CD8-positive, alpha-beta memory T cell (primary cell): ENCODE results near the gene ACER2. TPM values are rescaled to one million over a fixed set of nuclear protein-coding genes. Genes with fewer than 3 reads are reported as not detected.

Experiments used
- CTCF ChIA-PET: fragments of 350-600 bp; sonication (Branson Sonifier 250); formaldehyde crosslinking; loops from one replicate; lab custom pipeline; 2021; ENCODE audit warnings: antibody characterized with exemption; lab: Charles Lee
- POLR2A ChIA-PET: fragments of 350-600 bp; sonication (Branson Sonifier 250); formaldehyde crosslinking; loops from one replicate; lab custom pipeline; 2021; ENCODE audit warnings: antibody characterized with exemption; lab: Charles Lee
- DNase-seq, 5 donors: peaks; one replicate each; pipeline versions ENCODE4 v3.0.0 to v3.0.0-alpha.2; 2020 to 2022; ENCODE audit warnings: mixed read lengths in 1 of 5
- H3K27ac ChIP-seq: one replicate; pipeline ENCODE4 v1.7.0; 2013; ENCODE audit warnings: low read depth, mild to moderate bottlenecking, low read length, moderate library complexity
- H3K27me3 ChIP-seq: 2 replicates; pipeline ENCODE4 v1.7.0; 2013; ENCODE audit warnings: low read length, mild to moderate bottlenecking; ENCODE audit not compliant: insufficient read depth, poor library complexity, severe bottlenecking
- H3K36me3 ChIP-seq: 2 replicates; pipeline ENCODE4 v1.7.0; 2013; ENCODE audit warnings: mild to moderate bottlenecking, low read length, moderate library complexity; ENCODE audit not compliant: insufficient read depth
- H3K4me1 ChIP-seq: 2 replicates; pipeline ENCODE4 v1.7.0; 2013; ENCODE audit warnings: mild to moderate bottlenecking, low read length, moderate library complexity; ENCODE audit not compliant: insufficient read depth
- H3K4me3 ChIP-seq: 2 replicates; pipeline ENCODE4 v1.7.0; 2013; ENCODE audit warnings: mild to moderate bottlenecking, low read length
- H3K9me3 ChIP-seq: 2 replicates; pipeline ENCODE4 v1.7.0; 2013; ENCODE audit warnings: mild to moderate bottlenecking, low read length
- H3K27ac Mint-ChIP-seq, 8 donors: one replicate each; pipeline ENCODE4 v1.8.0; 2020 to 2021; ENCODE audit warnings: mixed read lengths in 8 of 8, mild to moderate bottlenecking in 6 of 8, inconsistent platforms in 3 of 8, moderate library complexity in 3 of 8
- H3K27me3 Mint-ChIP-seq, 2 donors: one replicate each; pipeline ENCODE4 v1.8.0; 2020 to 2021; ENCODE audit warnings: mixed read lengths in 2 of 2, mild to moderate bottlenecking in 1 of 2, moderate library complexity in 1 of 2
- H3K36me3 Mint-ChIP-seq, 3 donors: one replicate each; pipeline ENCODE4 v1.8.0; 2020 to 2021; ENCODE audit warnings: mixed read lengths in 3 of 3, inconsistent platforms in 1 of 3, mild to moderate bottlenecking in 1 of 3
- H3K4me1 Mint-ChIP-seq, 3 donors: one replicate each; pipeline ENCODE4 v1.8.0; 2020 to 2021; ENCODE audit warnings: mixed read lengths in 3 of 3, inconsistent platforms in 1 of 3, mild to moderate bottlenecking in 1 of 3
- H3K4me3 Mint-ChIP-seq, 7 donors: one replicate each; pipeline ENCODE4 v1.8.0; 2020 to 2021; ENCODE audit warnings: mixed read lengths in 7 of 7, mild to moderate bottlenecking in 6 of 7, moderate library complexity in 4 of 7, inconsistent platforms in 2 of 7
- H3K9me3 Mint-ChIP-seq, 5 donors: one replicate each; pipeline ENCODE4 v1.8.0; 2020 to 2022; ENCODE audit warnings: mixed read lengths in 5 of 5, mild to moderate bottlenecking in 3 of 5, moderate library complexity in 2 of 5, inconsistent platforms in 1 of 5
- polyA plus RNA-seq: library from polyadenylated mRNA; unstranded; fragments of 300-500 nt; fragmentation: Illumina TruSeq; gene quantifications from one replicate; pipeline ENCODE4 v1.2.3, GENCODE V29; 2021
- total RNA-seq, 2 experiments: library from RNA; stranded (reverse); gene quantifications; one replicate each; pipeline ENCODE4 v1.2.3, GENCODE V29; 2021

Gene ACER2
- total and polyA plus RNA-seq, 3 experiments from 2014 or later: 0.38 to 3.0 (median 2.7) TPM

DNA sequence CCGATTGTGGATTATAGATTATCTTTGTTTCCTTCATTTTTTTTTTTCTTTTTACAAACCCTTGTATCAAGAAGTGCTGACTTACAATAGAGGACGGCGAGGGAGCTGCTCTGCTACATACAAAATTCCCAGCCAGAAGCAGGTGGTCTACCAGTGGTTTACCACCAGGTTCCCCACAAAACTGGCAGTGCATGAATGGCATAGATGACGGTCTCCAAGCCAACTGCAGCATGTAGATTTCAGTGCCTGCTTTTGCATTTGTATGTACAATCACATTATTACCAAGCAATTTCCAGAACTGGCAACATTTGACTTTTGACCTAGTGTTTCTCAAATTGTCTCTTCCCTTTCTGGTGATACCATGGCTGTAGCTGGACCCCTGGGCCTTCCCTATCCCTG lies 84.0 kb downstream of the ACER2 start:
- no peak overlapping the region for H3K4me3 ChIP-seq
- Mint-ChIP-seq H3K36me3 (no peaks in the 10 kb centered on the region), H3K4me1 (peaks cover 10 to 14% (median 13%) of the 10 kb centered on the region in 3 donors), H3K27ac (no peak overlapping the region), H3K9me3 (no peaks in the 10 kb centered on the region), H3K4me3 (peak overlapping the region in 4 of 7 donors; percentile 44 to 59 (median 50)), H3K27me3 (peaks cover 21 to 33% of the 10 kb centered on the region in 2 donors)
- H3K9me3 ChIP-seq: no peaks in the 10 kb centered on the region
- POLR2A ChIA-PET: interaction anchor here (0.5 kb wide), 1 partner anchor 545 kb away, joined by 3 read pairs; no protein-coding TSS in a partner anchor
- H3K27me3 ChIP-seq: no peaks in the 10 kb centered on the region
- H3K27ac ChIP-seq: no peak overlapping the region
- no peak for DNase-seq
- no peaks in the 10 kb centered on the region for H3K36me3 ChIP-seq
- peaks cover 6% of the 10 kb centered on the region for H3K4me1 ChIP-seq
- CTCF ChIA-PET: interaction anchor here (2.9 kb wide), 1 partner anchor 28 kb away, joined by 12 read pairs; no protein-coding TSS in a partner anchor

DNA sequence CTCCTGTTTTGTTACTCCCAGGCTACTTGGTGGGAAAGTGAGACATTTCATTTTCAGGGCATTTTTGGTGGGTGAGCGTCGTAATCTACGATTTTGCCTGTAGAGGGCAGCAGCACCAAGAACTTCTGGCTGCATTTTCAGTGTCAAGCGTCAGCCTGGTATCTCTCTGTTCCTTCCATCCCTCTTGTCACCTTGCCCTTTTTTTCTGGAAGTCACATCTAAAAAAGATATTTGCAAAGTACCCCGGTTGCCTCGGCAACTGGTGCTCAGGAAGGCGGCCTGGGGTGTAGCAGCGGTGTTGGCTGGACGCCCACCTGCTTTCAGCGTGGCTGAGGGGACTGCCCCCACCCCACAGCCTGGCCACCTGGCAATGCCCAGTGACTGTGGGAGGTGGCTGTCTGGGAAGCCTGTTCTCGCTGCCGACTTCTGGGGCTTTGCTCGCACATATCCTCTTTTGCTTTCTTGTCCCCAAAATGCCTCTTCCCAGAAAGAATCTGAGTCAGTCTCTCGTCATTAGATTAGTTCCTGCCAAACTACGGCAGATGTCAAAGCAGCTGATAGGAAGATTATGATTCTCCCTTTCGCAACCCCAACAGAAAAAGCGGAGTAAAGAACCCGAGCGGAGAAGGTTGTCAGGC lies 84.5 kb downstream of the ACER2 start:
- H3K36me3 ChIP-seq: no peaks in the 10 kb centered on the region
- no peaks in the 10 kb centered on the region for H3K9me3 Mint-ChIP-seq
- peak overlapping the region in 6 of 7 donors; percentile 38 to 59 (median 46) for H3K4me3 Mint-ChIP-seq
- ChIA-PET POLR2A (no interaction called here), CTCF (interaction anchor here (2.9 kb wide), 1 partner anchor 28 kb away, joined by 12 read pairs; no protein-coding TSS in a partner anchor)
- H3K36me3 Mint-ChIP-seq: no peaks in the 10 kb centered on the region
- H3K4me1 Mint-ChIP-seq: peaks cover 10 to 14% (median 13%) of the 10 kb centered on the region in 3 donors
- peaks cover 21 to 33% of the 10 kb centered on the region in 2 donors for H3K27me3 Mint-ChIP-seq
- H3K27me3 ChIP-seq: no peaks in the 10 kb centered on the region
- H3K4me3 ChIP-seq: peak overlapping the region; percentile 51
- no peak overlapping the region for H3K27ac ChIP-seq
- peaks cover 6% of the 10 kb centered on the region for H3K4me1 ChIP-seq
- peak overlapping the region in 1 of 8 donors; percentile 2 for H3K27ac Mint-ChIP-seq
- peak in 2 of 5 donors; percentile 3 to 27 for DNase-seq
- no peaks in the 10 kb centered on the region for H3K9me3 ChIP-seq

GRCh38 chr9:19493876-19494275 lies 85.1 kb downstream of the ACER2 start:
- Mint-ChIP-seq H3K4me1 (peaks cover 10 to 14% (median 13%) of the 10 kb centered on the region in 3 donors), H3K27me3 (peaks cover 19 to 30% of the 10 kb centered on the region in 2 donors), H3K27ac (no peak overlapping the region), H3K36me3 (no peaks in the 10 kb centered on the region), H3K9me3 (no peaks in the 10 kb centered on the region), H3K4me3 (peak overlapping the region in 3 of 7 donors; percentile 19 to 49 (median 38))
- Histone ChIP-seq H3K4me3 (no peak overlapping the region), H3K36me3 (no peaks in the 10 kb centered on the region), H3K9me3 (no peaks in the 10 kb centered on the region), H3K4me1 (peaks cover 6% of the 10 kb centered on the region), H3K27me3 (no peaks in the 10 kb centered on the region), H3K27ac (no peak overlapping the region)
- ChIA-PET CTCF (no interaction called here), POLR2A (no interaction called here)
- no peak for DNase-seq

DNA sequence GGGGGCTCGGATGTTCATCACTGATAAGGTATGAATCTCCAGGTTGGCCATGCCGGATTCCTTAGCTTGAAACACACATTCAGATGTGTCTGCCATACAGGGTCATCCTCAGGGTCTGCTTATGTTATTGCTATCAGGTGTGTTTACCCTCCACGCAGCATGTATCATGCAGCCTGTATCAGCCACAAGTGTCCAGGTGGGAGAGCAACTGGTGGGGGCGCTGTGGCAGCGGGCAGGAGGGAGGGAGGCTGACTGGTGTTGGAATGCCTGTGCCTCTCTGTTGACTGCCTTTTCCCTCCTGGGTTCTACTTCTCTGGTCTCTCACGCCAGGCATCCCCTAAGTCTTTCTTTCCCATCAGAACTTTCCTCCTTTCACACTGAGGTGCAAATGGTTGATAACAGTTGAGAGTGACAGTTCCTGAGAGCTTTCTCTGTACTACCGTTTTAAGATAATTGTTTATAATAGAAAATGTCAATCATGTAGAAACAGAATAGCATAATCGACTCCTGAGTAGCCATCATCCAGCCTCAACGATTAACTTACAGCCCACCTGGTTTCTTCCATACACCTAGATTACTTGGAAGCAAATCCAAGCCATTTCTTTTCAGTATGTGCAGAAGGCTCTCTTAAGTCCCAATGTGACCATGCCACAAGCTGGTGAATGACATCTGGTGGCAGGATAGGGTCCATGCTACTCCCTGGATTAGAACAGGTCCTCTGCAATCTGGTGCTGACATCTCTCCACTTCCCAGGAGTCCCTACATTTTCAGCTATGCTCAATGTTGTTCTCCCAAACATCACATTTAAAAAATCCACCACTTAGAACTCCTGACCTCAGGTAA lies 86.6 kb downstream of the ACER2 start:
- POLR2A ChIA-PET: no interaction called here

DNA sequence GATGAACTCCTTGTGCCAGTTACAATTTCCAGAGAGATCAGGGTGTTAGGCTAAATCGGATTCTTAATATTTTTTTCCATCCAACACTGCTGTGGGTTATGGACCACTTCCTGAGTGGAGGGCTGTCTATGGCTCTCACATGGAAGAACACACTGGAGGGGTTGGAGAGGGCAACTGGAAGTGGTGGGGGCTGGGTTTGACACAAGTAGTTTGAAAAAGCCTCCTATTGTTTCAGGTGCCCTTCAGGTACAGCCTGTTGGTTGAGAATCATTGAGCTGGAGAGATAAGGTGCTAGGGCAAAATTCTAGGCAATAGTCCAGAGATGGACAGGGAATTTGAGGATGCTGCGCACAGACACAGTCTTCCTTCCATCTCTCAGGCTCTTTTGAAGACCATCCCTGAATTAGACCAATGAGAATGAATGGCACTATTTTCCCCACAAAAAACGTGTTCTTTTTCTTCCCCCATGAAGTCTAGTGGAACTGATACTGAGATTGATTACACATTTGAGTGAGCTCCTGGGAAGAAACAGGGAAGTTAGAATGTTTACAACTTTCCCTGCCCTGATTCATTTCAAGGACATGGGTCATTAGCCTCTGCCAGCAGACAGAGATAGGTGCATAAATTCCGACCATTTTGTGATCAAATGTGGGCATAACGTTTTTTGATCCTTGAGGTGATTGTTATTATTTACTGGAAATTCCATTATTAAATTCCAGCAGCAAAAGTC lies 87.7 kb downstream of the ACER2 start:
- no peaks in the 10 kb centered on the region for H3K27me3 ChIP-seq
- H3K27ac Mint-ChIP-seq: no peak overlapping the region
- no peak overlapping the region for H3K4me3 ChIP-seq
- H3K9me3 ChIP-seq: no peaks in the 10 kb centered on the region
- POLR2A ChIA-PET: no interaction called here
- no peak overlapping the region for H3K27ac ChIP-seq
- DNase-seq: no peak
- H3K4me3 Mint-ChIP-seq: no peak overlapping the region
- no peaks in the 10 kb centered on the region for H3K36me3 ChIP-seq
- CTCF ChIA-PET: interaction anchor here (1.4 kb wide), 1 partner anchor 12 kb away, joined by 4 read pairs; no protein-coding TSS in a partner anchor
- peaks cover 10 to 14% (median 13%) of the 10 kb centered on the region in 3 donors for H3K4me1 Mint-ChIP-seq
- H3K27me3 Mint-ChIP-seq: peaks cover 19 to 26% of the 10 kb centered on the region in 2 donors
- H3K9me3 Mint-ChIP-seq: peaks cover 0 to 3% (median 0%) of the 10 kb centered on the region in 5 donors
- H3K4me1 ChIP-seq: peaks cover 6% of the 10 kb centered on the region
- no peaks in the 10 kb centered on the region for H3K36me3 Mint-ChIP-seq

More for the DNA sequence above, 86.6 kb downstream of the ACER2 start:
- Histone ChIP-seq H3K27me3 (no peaks in the 10 kb centered on the region), H3K4me3 (no peak overlapping the region), H3K36me3 (no peaks in the 10 kb centered on the region), H3K9me3 (no peaks in the 10 kb centered on the region), H3K4me1 (peaks cover 6% of the 10 kb centered on the region), H3K27ac (no peak overlapping the region)
- no peak overlapping the region for H3K4me3 Mint-ChIP-seq
- H3K27me3 Mint-ChIP-seq: peaks cover 19 to 27% of the 10 kb centered on the region in 2 donors
- H3K9me3 Mint-ChIP-seq: no peaks in the 10 kb centered on the region
- no peak for DNase-seq
- no peaks in the 10 kb centered on the region for H3K36me3 Mint-ChIP-seq
- no peak overlapping the region for H3K27ac Mint-ChIP-seq
- CTCF ChIA-PET: interaction anchor here (1.4 kb wide), 1 partner anchor 13 kb away, joined by 4 read pairs; no protein-coding TSS in a partner anchor
- peaks cover 10 to 14% (median 13%) of the 10 kb centered on the region in 3 donors for H3K4me1 Mint-ChIP-seq

DNA sequence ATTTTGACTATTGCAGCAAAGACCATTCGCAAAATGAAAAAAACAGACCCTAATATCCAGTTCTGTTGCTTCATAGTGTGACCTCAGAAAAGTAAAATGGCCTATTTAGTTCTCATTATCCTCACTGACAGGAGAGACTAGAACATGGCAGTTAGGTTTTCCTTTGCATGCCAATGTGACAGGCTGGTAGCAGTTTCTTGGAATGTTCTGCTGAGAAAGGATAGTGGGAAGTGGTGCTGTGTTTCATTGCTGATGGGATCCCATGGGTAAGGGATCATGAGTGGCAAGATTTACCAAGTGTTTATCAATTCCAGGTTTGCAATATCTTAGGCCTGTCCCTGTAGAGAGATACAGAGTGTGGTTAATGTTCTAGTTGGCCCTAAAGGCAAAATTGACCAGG lies 88.5 kb downstream of the ACER2 start:
- POLR2A ChIA-PET: no interaction called here
- Mint-ChIP-seq H3K36me3 (no peaks in the 10 kb centered on the region), H3K4me3 (no peak overlapping the region), H3K4me1 (peaks cover 10 to 14% (median 13%) of the 10 kb centered on the region in 3 donors), H3K27me3 (peaks cover 17 to 27% of the 10 kb centered on the region in 2 donors), H3K27ac (no peak overlapping the region), H3K9me3 (peaks cover 0 to 3% (median 0%) of the 10 kb centered on the region in 5 donors)
- Histone ChIP-seq H3K4me1 (peaks cover 6% of the 10 kb centered on the region), H3K9me3 (no peaks in the 10 kb centered on the region), H3K27ac (no peak overlapping the region), H3K36me3 (no peaks in the 10 kb centered on the region), H3K4me3 (no peak overlapping the region), H3K27me3 (no peaks in the 10 kb centered on the region)
- CTCF ChIA-PET: no interaction called here
- no peak for DNase-seq

DNA sequence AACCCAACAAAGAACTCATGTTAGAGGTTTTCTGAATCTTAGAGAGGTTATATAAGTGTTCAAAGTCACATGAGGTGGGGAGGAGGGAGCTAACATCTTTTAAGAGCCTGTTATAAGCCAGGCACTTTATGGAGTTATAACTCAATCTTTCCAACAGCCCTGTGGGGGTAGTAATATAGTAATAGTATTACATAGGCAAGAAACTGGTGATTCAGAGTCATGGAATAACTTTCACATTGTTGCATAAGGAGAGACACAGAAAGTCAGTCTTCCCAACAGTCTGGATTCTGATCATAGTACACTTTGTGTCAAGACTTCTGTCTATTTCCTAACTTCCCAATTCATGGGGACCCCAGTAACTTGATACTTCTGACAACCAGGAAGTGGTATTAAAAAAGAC lies 89.2 kb downstream of the ACER2 start:
- H3K9me3 ChIP-seq: no peaks in the 10 kb centered on the region
- H3K27me3 Mint-ChIP-seq: peaks cover 14 to 23% of the 10 kb centered on the region in 2 donors
- peaks cover 6% of the 10 kb centered on the region for H3K4me1 ChIP-seq
- no peaks in the 10 kb centered on the region for H3K27me3 ChIP-seq
- no peak overlapping the region for H3K27ac Mint-ChIP-seq
- POLR2A ChIA-PET: no interaction called here
- H3K4me3 Mint-ChIP-seq: no peak overlapping the region
- H3K4me1 Mint-ChIP-seq: peaks cover 9 to 11% (median 11%) of the 10 kb centered on the region in 3 donors
- H3K27ac ChIP-seq: no peak overlapping the region
- no peak overlapping the region for H3K4me3 ChIP-seq
- no peaks in the 10 kb centered on the region for H3K36me3 Mint-ChIP-seq
- H3K36me3 ChIP-seq: no peaks in the 10 kb centered on the region
- H3K9me3 Mint-ChIP-seq: peaks cover 0 to 3% (median 0%) of the 10 kb centered on the region in 5 donors
- DNase-seq: no peak
- CTCF ChIA-PET: no interaction called here
